Stimulated activated CD8-positive, alpha-beta memory T cell treated with anti-CD3 and anti-CD28 coated beads, Interleukin-2, amount 100 ng/mL, for 48 hours (primary cell): ENCODE measurements around the gene NDUFB10.
A peak's percentile ranks its signal among the peaks of the same experiment; 100 is the strongest.
"Not testable (repeated sequence)": the region's sequence is repeated elsewhere in the genome, so short reads cannot be mapped to it uniquely, and the experiment has no call there.

Experiments
- DNase-seq, 2 donors: peaks; one replicate each; pipeline ENCODE4 v3.0.0-alpha.2; 2020; ENCODE audit warnings: low read depth in 2 of 2

Gene NDUFB10

DNA sequence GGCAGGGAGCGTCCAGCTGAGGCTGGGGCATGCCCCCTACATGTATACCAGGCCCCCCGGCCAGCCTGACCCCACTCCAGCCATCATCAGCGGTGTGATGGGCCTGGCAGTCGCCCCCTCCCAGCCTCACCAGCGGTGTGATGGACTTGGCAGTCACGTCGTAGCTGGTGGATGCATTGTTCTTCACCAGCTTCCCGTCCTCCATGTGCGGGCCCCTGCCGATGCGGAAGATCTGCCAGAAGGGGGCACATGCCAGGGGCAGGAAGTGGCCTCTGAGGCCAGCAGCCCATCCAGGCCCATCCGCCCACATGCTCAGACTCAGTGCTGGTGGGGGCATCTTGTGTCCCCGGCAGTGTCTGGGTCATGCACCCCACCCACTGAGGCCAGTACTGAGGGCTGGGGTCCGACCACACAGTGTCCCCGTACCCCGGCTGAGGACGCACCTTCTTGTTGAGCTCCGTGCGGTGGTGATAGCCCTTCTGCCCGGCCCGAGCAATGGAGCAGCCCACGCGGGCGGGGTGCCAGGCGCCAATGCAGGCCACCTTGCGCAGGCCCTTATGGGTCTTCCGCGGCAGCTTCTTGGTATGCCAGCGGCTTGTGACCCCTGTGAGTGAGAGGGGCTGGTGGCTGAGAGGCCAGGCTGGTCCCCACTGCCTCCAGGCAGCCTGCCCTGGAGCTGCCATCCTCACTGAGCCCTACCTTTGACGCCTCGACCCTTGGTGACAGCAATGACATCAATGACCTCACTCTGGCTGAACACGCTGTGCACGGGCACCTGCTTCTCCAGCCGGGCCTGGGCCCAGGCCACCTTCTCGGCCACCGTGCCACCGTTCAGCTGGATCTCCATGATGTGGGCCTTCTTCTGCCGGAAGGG, 12.6 kb upstream of the NDUFB10 start:
- DNase-seq: no peak

DNA sequence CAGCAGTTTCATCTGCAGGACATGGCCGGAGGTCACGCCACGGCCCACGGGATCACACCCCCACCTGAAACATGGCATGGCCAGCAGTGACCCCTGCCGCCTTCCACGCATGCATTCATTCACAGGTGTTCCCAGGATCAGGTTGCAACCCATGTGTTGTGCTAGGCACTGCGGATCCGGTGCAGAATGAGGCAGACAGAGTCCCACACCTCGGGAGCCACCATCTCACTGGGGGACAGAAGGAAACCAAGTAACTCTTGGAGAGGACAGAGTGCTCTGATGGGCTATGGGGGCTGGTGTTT, 12.0 kb upstream of the NDUFB10 start:
- DNase-seq: no peak

DNA sequence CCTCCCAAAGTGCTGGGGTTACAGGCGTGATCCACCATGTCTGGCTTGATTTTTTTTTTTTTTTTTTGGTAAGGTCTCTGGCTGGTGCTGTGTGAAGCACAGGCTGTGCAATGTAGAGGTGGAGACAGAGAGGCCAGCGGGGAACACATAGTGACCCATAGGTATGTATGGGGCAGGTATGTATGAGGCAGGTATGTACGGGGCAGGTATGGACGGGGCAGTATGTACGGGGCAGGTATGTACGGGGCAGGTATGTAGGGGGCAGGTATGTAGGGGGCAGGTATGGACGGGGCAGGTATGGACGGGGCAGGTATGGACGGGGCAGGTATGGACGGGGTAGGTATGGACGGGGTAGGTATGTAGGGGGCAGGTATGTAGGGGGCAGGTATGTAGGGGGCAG, 9.8 kb upstream of the NDUFB10 start:
- DNase-seq: no peak

DNA sequence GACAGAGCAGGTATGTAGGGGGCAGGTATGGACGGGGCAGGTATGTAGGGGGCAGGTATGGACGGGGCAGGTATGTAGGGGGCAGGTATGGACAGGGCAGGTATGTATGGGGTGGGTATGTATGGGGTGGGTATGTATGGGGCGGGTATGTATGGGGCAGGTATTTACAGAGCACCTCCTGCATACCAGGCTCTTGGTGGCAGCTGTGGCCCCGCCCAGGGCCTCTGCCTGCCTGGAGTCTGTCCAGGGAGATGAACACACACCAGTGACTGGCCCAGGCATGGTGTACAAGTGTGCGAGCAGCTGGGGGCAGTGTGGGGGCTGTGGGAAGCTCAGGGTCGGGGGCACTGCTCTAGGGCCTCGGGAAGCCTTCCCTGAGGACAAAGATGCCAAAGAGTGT, 9.3 kb upstream of the NDUFB10 start:
- DNase-seq: no peak

DNA sequence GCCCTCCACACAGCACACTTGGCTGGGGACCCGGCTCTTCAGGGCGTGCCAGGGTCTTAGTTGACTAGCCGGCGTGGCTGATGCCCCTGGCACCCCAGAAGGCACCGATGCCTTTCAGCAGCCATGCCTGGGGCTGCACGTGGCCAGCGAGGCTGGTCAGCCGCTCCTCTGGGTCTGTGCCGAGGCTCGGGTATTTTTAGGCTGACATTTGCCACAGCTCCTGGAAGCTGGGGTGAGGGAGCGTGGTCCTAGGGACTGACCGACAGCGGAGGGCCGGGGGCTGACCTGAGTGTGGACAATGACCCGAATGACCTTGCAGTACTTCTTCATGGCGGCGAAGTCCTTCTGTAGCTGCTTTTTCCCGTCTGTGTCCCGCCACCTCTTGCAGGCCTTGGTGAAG, 8.8 kb upstream of the NDUFB10 start:
- no peak for DNase-seq

DNA sequence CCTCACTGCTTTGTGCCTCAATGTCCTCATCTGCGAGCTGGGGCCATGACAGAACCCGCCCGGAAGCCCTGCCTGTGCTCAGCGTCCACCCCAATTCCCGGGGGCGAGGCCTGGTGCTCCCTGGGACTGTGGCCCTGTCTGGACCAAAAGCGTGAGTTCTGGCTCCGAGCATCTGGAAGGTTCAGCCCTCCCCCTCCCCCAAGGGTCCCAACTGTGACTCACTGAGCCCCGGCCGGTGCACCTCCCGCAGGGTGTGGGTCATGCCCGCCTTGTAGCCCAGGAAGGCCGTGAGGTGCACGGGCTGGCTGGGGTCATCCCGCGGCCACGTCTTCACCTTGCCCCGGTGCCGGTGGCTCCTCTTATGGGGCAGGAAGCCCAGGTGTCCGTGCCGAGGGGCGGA, 5.6 kb upstream of the NDUFB10 start:
- DNase-seq: no peak

DNA sequence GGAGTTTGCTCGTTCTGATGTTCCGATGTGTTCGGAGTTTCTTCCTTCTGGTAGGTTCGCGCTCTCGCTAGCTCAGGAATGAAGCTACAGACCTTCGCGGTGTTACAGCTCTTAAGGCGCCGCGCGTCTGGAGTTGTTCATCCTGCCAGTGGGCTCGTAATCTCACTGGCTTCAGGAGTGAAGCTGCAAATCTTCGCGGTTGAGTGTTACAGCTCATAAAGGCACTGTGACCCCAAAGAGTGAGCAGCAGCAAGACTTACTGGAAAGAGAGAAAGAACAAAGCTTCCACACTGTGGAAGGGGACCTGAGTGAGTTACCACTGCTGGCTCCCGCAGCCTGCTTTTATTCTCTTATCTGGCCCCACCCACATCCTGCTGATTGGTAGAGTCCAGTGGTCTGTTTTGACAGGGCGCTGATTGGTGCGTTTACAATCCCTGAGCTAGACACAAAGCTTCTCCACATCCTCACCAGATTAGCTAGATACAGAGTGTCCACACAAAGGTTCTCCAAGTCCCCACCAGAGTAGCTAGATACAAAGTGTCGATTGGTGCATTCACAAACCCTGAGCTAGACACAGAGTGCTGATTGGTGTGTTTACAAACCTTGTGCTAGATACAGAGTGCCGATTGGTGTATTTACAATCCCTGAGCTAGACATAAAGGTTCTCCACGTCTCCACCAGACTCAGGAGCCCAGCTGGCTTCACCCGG, 1.8 kb upstream of the NDUFB10 start:
- not testable (repeated sequence) for DNase-seq

DNA sequence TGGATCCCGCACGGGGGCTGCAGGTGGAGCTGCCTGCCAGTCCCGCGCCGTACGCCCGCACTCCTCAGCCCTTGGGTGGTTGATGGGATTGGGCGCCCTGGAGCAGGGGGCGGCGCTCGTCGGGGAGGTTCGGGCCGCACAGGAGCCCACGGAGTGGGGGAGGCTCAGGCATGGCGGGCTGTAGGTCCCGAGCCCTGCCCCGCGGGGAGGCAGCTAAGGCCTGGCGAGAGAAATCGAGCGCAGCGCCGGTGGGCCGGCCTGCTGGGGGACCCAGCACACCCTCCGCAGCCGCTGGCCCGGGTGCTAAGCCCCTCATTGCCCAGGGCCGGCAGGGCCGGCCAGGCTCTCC, 1.2 kb upstream of the NDUFB10 start:
- not testable (repeated sequence) for DNase-seq

DNA sequence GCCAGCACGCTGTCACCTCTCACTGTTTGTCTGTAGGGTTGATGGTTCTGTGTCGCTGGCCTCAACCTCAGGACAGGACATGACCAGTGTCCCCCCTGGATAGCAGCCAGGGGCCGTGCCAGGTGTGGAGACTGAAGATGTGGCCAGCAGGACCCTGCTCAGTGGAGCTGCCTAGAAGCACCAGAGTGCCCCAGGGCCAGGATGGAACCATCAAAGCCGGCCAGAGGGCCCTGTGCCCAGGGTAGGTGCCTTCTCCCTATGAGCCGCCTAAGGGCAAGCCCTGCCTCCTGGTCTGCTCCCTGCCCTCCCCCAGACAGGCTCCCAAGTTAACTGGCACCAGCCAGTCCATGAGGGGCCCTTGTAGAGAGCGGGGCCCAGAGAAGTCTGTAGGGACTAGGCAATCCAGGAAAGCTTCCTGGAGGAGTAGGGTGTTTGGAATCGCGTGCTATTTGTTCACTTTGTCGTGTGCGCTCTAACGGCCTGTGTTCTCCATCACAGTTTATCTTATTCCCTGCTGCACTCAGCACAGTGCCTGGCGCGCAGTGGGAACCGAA, 546 bp upstream of the NDUFB10 start:
- DNase-seq: no peak

DNA sequence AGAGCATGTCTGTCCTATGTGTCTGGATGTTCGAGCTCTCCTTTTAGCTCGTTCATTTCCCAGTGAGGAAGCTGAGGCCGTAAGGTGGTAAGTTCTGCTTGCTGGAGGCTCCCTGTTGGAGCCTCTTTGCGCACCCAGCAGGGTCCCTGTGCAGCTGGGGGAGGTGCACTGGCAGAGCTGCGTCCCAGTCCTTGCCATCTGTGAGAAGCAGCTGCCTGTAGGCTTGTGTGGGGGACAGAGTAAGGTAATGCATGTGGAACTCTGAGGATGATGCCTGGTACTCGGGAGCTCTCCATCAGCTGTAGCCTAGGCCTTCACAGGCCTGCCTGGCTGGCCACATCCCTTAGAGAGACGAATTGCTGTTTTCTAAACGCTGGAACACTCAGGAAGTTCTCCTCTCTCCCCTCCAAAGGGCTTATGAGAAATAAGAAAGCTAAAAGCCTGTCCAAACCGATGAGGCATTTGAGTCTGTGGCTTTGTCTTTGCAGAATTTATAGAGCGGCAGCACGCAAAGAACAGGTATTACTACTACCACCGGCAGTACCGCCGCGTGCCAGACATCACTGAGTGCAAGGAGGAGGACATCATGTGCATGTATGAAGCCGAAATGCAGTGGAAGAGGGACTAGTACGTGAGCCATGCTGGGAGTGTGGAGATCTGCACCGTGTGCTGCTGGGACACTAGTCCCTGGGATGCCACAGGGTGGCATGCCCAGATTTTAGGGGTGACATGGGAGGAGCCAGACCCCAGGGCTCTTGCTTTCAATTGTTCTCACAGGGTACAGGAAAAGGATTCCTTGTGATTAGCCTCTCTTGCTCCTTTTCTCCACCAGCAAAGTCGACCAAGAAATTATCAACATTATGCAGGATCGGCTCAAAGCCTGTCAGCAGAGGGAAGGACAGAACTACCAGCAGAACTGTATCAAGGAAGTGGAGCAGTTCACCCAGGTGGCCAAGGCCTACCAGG, 1.6 kb downstream of the NDUFB10 start:
- DNase-seq: no peak

DNA sequence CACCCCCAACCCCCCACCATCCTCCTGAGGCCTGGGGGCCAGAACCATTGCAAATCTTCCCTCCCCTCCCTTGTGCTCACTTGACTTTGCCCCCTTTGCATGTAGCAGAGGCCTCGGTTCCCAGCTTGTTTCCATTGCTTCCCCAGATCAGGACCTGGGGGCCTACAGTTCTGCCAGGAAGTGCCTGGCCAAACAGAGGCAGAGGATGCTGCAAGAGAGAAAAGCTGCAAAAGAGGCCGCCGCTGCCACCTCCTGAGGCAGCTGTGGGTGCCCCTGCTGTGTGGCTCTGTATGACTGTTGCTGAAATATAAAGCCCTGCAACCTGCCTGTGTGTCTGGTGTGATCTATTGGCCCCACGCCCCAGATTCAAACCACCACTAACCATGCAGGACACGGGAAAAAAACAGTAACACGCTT, 2.3 kb downstream of the NDUFB10 start:
- no peak for DNase-seq

DNA sequence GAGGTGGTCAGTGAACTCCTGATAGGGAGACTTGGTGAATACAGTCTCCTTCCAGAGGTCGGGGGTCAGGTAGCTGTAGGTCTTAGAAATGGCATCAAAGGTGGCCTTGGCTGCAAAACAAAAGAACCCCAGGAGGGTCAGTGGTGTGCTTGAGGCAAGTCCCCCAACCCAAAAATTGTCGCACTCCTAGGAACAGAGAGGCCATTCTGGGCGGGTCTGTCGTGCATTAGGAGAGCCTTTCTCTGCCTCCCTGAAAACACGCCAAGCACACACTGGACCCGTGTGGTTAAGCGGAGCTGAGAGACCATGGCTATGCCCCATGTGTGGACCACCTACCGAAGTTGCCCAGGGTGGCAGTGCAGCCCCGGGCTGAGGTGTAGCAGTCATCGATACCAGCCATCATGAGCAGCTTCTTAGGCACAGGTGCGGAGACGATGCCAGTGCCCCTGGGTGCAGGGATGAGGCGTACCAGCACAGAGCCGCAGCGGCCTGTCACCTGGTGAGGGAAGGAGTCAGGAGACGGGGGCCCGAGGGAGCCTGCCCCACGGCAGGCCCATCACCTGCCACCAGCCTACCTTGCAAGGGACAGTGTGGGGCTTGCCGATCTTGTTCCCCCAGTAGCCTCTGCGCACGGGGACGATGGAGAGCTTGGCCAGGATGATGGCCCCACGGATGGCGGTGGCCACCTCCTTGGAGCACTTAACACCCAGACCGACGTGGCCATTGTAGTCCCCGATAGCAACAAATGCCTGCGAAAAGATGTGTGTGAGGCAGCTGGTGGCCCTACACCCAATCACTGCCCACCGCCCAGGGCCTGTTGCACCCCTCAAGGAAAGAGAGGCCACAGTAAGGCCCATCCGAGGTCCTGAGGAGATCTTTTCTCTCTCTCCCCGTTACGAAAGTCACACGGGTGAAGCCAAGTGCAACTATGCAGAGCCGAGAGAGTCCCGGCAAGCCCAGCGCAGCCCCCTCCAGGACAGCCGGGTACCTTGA, 3.1 kb downstream of the NDUFB10 start:
- DNase-seq: not testable (repeated sequence)

DNA sequence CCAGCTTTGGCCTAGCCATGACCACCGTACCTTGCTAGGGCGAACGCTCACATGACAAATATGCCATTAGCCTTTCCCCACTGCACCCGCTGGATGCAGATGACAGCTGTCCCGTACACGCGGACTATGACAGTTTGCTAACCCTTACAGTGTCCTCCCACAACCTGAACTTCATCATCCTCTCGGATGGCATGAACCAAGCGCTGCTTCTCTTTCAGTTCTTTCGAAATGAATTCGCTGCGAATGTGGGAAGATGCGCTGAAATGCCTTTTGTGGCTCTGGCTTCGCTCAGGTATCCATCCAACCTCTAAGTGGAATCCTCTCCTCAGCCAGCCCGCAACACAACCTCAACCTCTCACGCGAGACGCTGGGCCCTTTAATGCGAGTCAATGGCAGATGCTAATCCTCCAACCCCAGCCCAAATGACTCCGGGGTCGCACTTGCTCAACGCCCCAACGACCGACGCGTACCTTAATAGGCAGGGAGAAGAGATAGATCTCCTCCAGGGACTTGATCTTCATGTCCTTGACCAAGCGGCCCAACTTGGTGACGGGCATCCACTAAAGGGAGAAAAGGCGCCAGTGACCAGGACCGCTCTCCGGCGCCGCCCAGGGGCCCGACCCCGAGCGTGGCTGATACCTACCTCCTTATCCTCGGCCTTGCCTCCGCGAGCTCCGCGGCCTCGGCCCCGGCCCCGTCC, 4.6 kb downstream of the NDUFB10 start:
- no peak for DNase-seq

DNA sequence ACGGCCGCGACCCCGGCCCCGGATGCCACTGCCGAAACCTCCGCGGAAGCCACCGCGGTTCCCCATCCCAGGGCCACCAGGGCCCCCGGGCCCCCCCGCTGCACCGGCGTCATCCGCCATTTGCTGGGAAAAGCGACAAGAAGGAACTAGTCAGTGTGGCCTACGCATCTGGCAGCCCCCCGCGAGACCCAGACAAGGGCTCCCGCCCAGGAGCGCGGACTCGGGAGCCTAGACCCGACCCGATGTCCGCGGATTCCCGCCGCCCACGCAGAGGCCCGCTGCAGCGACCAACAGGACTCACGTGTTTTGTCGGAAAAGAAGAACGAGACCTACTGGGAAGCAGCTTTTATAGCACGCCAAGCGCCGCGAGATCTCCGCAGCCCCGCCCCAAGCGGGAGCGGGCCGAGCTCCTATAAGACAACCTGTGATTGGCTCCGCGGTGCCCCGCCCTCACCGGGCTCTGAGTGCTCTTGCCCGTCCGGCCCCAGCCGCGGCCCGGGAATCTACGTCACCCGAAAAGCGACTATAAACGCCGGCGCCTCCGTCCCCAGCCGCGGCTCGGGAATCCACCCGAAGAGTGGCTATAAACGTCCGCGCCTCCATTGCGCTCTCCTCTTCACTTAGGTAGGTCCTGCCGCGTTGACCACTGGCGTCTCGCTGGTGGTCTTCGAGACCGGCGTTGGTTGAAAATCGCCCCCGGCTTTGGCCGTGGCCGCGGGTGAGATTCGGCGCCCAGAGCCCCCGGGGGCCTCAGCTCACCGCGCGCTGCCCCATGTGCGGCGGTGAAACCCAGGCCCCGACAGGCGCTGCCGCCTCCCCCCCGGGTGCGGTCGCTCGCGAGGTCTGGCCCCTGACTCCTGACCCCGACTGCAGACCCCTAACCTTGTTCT, 5.4 kb downstream of the NDUFB10 start, which contains the start of gene RPS2:
TSS of gene RPS2 (minus strand) at position 321 of the 890 bp plus-strand sequence. CDS start at position 120, 201 bp downstream.
- peak; percentile 96 to 97 for DNase-seq

DNA sequence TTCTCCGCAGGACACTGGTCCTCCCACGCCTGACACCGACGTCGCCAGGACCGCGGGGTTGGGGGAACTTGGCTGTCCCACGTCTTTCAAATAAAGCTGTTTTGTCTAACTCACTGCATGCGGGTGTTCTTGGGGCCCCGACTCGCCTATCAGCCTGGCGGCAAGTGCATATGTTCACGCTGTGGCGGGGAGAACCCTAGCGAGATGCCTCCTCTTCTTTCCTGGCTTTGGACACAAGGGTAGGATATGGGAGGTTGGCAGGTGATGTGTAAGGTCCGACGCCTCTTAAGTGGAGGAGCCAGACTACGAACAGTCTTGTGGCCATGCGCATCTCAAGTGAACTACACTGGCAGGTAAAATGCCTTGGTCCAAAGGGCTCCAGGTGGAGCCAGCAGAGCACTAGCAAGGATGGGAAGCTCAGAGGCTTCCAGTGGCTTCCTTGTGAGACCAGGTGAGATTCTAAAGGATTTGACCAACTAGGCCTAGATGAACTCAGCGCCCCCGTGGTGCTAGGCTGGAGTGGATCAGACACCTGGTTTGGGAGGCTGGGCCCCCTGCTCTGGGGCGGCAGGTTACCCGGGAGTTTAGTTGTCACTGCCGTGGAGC, 6.2 kb downstream of the NDUFB10 start:
- DNase-seq: no peak

DNA sequence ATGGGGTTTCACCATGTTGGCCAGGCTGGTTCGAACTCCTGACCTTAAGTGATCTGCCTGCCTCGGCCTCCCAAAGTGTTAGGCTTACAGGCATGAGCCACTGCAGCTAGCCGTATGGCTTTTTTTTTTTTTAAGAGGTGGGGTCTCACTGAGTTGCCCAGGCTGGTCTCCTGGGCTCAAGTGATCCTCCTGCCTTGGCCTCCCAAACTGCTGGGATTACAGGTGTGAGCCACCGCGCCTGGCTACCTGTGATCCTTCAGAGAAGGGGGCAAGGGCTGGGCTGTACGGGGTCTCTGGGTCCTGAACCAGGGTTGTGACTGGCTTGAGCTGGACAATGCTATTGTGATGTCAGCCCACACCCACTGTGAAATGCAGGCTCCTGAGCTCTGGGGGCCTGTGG, 7.1 kb downstream of the NDUFB10 start, which contains the start of gene RNF151:
TSS of gene RNF151 (plus strand) at position 397 of the 400 bp plus-strand sequence. CDS start 26 bp downstream, outside the sequence.
- no peak for DNase-seq

DNA sequence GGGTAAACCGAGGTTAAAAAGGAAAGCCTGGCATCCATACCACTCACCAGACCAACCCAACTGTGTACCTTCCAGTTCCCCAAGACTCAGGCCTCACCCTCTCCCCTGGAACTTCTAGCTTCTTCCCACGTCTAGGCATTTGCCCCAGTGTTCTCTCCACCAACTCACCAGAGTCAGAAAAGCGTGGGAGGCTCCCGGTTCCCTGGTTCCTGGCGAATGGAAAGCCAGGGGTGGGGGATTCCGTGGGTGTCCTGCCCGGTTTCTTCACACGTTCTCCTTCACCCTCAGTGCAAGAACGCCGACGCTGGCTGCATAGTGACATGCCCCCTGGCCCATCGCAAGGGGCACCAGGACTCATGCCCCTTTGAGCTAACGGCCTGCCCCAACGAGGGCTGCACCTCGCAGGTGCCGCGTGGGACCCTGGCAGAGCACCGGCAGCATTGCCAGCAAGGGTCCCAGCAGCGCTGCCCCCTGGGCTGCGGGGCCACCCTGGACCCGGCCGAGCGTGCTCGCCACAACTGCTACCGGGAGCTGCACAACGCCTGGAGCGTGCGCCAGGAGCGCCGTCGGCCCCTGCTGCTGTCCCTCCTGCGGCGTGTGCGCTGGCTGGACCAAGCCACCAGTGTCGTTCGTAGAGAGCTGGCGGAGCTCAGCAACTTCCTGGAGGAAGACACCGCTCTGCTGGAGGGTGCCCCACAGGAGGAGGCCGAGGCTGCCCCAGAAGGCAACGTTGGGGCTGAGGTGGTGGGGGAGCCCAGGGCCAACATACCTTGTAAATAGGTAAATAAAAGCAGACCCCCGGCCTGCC, 9.0 kb downstream of the NDUFB10 start:
- DNase-seq: no peak
